HEK293 (cell line): ENCODE measurements around the gene FAM83C.

Experiments used
- ATF2 ChIP-seq: fragments of 450-650 bp; formaldehyde crosslinking; IDR thresholded peaks from 2 replicates; pipeline ENCODE4 v1.5.1; 2016; ENCODE audit warnings: missing biosample characterization, missing genetic modification characterization, low read depth
- KLF10 ChIP-seq: fragments of 450-650 bp; IDR thresholded peaks from 2 replicates; pipeline ENCODE4 v1.5.1; 2018; ENCODE audit warnings: missing biosample characterization, mild to moderate bottlenecking, missing genetic modification characterization
- PATZ1 ChIP-seq: fragments of 450-650 bp; formaldehyde crosslinking; IDR thresholded peaks from 2 replicates; pipeline ENCODE4 v1.5.1; 2016; ENCODE audit warnings: missing biosample characterization, missing genetic modification characterization
- REPIN1 ChIP-seq: fragments of 450-650 bp; formaldehyde crosslinking; IDR thresholded peaks from 2 replicates; pipeline ENCODE4 v1.5.1; 2017; ENCODE audit warnings: missing biosample characterization, missing genetic modification characterization, low read depth
- ZEB2 ChIP-seq: fragments of 450-650 bp; formaldehyde crosslinking; IDR thresholded peaks from 2 replicates; pipeline ENCODE4 v1.5.1; 2016; ENCODE audit warnings: missing biosample characterization, missing genetic modification characterization
- ZNF10 ChIP-seq: fragments of 450-650 bp; formaldehyde crosslinking; IDR thresholded peaks from 2 replicates; pipeline ENCODE4 v1.5.1; 2017; ENCODE audit warnings: missing biosample characterization, missing genetic modification characterization
- ZNF148 ChIP-seq: fragments of 450-650 bp; formaldehyde crosslinking; IDR thresholded peaks from 2 replicates; pipeline ENCODE4 v1.5.0; 2017; ENCODE audit warnings: missing biosample characterization, missing genetic modification characterization, borderline replicate concordance
- ZNF157 ChIP-seq: fragments of 450-650 bp; formaldehyde crosslinking; IDR thresholded peaks from 2 replicates; pipeline ENCODE4 v1.5.1; 2016; ENCODE audit warnings: missing biosample characterization, missing genetic modification characterization
- ZNF175 ChIP-seq: fragments of 450-650 bp; formaldehyde crosslinking; IDR thresholded peaks from 2 replicates; pipeline ENCODE4 v1.5.1; 2016; ENCODE audit warnings: missing biosample characterization, missing genetic modification characterization
- ZNF24 ChIP-seq: fragments of 450-650 bp; formaldehyde crosslinking; IDR thresholded peaks from 2 replicates; pipeline ENCODE4 v1.5.1; 2016; ENCODE audit warnings: missing biosample characterization, missing genetic modification characterization
- ZNF404 ChIP-seq: fragments of 450-650 bp; formaldehyde crosslinking; IDR thresholded peaks from 2 replicates; pipeline ENCODE4 v1.5.1; 2017; ENCODE audit warnings: missing biosample characterization, missing genetic modification characterization
- ZNF416 ChIP-seq: fragments of 450-650 bp; formaldehyde crosslinking; IDR thresholded peaks from 2 replicates; pipeline ENCODE4 v1.5.1; 2016; ENCODE audit warnings: missing biosample characterization, missing genetic modification characterization
- ZNF548 ChIP-seq: fragments of 450-650 bp; formaldehyde crosslinking; IDR thresholded peaks from 2 replicates; pipeline ENCODE4 v1.5.1; 2016; ENCODE audit warnings: missing biosample characterization, missing genetic modification characterization
- ZNF561 ChIP-seq: fragments of 450-650 bp; IDR thresholded peaks from 2 replicates; pipeline ENCODE4 v1.5.1; 2018; ENCODE audit warnings: missing biosample characterization, missing genetic modification characterization, borderline replicate concordance
- ZNF571 ChIP-seq: fragments of 450-650 bp; formaldehyde crosslinking; IDR thresholded peaks from 2 replicates; pipeline ENCODE4 v1.5.0; 2017; ENCODE audit warnings: missing biosample characterization, missing genetic modification characterization
- ZNF624 ChIP-seq: fragments of 450-650 bp; formaldehyde crosslinking; IDR thresholded peaks from 2 replicates; pipeline ENCODE4 v1.5.1; 2017; ENCODE audit warnings: missing biosample characterization, missing genetic modification characterization
- ZNF701 ChIP-seq: fragments of 450-650 bp; formaldehyde crosslinking; IDR thresholded peaks from 2 replicates; pipeline ENCODE4 v1.5.1; 2016; ENCODE audit warnings: missing biosample characterization, missing genetic modification characterization
- ZNF707 ChIP-seq: fragments of 450-650 bp; formaldehyde crosslinking; IDR thresholded peaks from 2 replicates; pipeline ENCODE4 v1.5.1; 2016; ENCODE audit warnings: missing biosample characterization, missing genetic modification characterization
- ZNF747 ChIP-seq: fragments of 450-650 bp; formaldehyde crosslinking; IDR thresholded peaks from 2 replicates; pipeline ENCODE4 v1.5.1; 2016; ENCODE audit warnings: missing biosample characterization, missing genetic modification characterization
- ZSCAN16 ChIP-seq: fragments of 450-650 bp; formaldehyde crosslinking; IDR thresholded peaks from 2 replicates; pipeline ENCODE4 v1.5.1; 2016; ENCODE audit warnings: missing biosample characterization, missing genetic modification characterization
- ZSCAN23 ChIP-seq: fragments of 450-650 bp; formaldehyde crosslinking; IDR thresholded peaks from 2 replicates; pipeline ENCODE4 v1.5.1; 2016; ENCODE audit warnings: missing biosample characterization, missing genetic modification characterization
- ZSCAN5A ChIP-seq: fragments of 450-650 bp; formaldehyde crosslinking; IDR thresholded peaks from 2 replicates; pipeline ENCODE4 v1.5.1; 2016; ENCODE audit warnings: missing biosample characterization, missing genetic modification characterization
- TF ChIP-seq, protein P1 (sequence below): fragments of 450-650 bp; formaldehyde crosslinking; IDR thresholded peaks from 2 replicates; pipeline ENCODE4 v1.5.1; 2017; ENCODE audit warnings: missing biosample characterization, missing genetic modification characterization
- TF ChIP-seq, protein P2 (sequence below): fragments of 450-650 bp; formaldehyde crosslinking; IDR thresholded peaks from 2 replicates; pipeline ENCODE4 v1.5.1; 2016; ENCODE audit warnings: missing biosample characterization, missing genetic modification characterization
- TF ChIP-seq, protein P3 (sequence below): fragments of 450-650 bp; formaldehyde crosslinking; IDR thresholded peaks from 2 replicates; pipeline ENCODE4 v1.5.1; 2016; ENCODE audit warnings: missing biosample characterization, missing genetic modification characterization
- TF ChIP-seq, protein P4 (sequence below): fragments of 450-650 bp; formaldehyde crosslinking; IDR thresholded peaks from 2 replicates; pipeline ENCODE4 v1.5.1; 2017; ENCODE audit warnings: missing biosample characterization, missing genetic modification characterization

Gene FAM83C

DNA sequence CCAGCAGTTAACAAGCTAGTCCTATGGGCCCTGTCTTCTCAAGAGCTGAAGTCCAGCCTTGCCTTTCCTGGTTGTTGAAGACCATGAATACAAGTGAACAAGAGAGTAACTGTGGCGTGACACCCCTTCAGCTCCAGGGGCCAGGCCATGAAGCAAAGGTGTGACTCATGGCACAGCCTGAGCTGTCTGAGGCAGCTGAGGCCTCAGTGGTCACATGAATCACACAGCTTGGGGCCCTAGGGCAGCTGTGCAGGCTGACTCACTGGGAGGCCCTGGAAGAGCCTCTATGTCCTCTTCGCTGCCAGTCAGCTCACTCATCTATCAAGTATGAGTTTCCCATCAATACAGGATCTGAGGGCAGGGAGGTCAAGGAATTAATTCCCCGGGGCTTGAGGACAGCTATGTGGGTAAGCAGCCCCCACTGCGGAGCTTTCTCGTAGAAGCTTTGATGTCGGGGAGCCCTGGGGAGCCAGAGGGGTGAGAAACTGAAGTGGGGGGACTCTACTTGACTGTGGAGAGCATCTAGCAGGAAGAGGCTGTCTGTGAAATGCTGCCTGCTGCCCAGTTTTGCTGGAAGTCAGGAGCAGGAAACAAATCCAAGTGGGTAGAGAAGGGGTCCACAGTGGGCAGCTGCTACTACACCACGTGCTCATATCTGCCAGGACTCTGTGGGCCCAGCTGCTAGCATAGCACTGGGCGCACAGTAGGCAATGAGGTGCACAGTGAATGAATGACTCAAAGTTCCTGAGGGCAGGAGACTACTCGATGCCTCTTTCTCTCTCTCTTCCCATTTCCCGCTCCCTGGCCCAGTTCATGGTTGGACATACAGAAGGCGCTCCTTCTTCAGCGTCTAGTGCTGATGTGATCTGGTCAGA, 13.7 kb upstream of the FAM83C start (continued):
- no peak for TF ChIP-seq ZNF404 (tag by site-specific recombination)
- TF ChIP-seq ZSCAN23 (tag by site-specific recombination) = 0 out of 2 replicates have a peak, but pooled peaks have one; percentile 10
- no peak for TF ChIP-seq REPIN1 (tag by site-specific recombination)
- TF ChIP-seq ZNF157 = no peak
- TF ChIP-seq ZNF148 = no peak
- TF ChIP-seq, protein P1, sequence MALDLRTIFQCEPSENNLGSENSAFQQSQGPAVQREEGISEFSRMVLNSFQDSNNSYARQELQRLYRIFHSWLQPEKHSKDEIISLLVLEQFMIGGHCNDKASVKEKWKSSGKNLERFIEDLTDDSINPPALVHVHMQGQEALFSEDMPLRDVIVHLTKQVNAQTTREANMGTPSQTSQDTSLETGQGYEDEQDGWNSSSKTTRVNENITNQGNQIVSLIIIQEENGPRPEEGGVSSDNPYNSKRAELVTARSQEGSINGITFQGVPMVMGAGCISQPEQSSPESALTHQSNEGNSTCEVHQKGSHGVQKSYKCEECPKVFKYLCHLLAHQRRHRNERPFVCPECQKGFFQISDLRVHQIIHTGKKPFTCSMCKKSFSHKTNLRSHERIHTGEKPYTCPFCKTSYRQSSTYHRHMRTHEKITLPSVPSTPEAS = no peak
- TF ChIP-seq, protein P2, sequence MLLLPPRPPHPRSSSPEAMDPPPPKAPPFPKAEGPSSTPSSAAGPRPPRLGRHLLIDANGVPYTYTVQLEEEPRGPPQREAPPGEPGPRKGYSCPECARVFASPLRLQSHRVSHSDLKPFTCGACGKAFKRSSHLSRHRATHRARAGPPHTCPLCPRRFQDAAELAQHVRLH (tag by site-specific recombination) = no peak
- TF ChIP-seq ZNF747 (tag by site-specific recombination) = no peak
- no peak for TF ChIP-seq ZNF571 (tag by site-specific recombination)
- TF ChIP-seq ZNF10 = no peak
- TF ChIP-seq ZEB2 (tag by site-specific recombination) = peak; percentile 81
- TF ChIP-seq ZNF561 = no peak
- TF ChIP-seq, protein P3, sequence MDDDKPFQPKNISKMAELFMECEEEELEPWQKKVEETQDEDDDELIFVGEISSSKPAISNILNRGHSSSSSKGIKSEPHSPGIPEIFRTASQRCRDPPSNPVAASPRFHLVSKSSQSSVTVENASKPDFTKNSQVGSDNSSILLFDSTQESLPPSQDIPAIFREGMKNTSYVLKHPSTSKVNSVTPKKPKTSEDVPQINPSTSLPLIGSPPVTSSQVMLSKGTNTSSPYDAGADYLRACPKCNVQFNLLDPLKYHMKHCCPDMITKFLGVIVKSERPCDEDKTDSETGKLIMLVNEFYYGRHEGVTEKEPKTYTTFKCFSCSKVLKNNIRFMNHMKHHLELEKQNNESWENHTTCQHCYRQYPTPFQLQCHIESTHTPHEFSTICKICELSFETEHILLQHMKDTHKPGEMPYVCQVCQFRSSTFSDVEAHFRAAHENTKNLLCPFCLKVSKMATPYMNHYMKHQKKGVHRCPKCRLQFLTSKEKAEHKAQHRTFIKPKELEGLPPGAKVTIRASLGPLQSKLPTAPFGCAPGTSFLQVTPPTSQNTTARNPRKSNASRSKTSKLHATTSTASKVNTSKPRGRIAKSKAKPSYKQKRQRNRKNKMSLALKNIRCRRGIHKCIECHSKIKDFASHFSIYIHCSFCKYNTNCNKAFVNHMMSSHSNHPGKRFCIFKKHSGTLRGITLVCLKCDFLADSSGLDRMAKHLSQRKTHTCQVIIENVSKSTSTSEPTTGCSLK (tag by site-specific recombination) = no peak
- no peak for TF ChIP-seq ZNF416 (tag by site-specific recombination)
- TF ChIP-seq PATZ1 (tag by site-specific recombination) = peak; percentile 34; the same call in 1 of the 2 replicates
- TF ChIP-seq ZNF548 = no peak
- no peak for TF ChIP-seq ZNF175 (tag by site-specific recombination)
- no peak for TF ChIP-seq ZNF624 (tag by site-specific recombination)
- no peak for TF ChIP-seq ZSCAN16 (tag by site-specific recombination)
- TF ChIP-seq ATF2 (tag by site-specific recombination) = no peak
- TF ChIP-seq ZSCAN5A (tag by site-specific recombination) = no peak
- TF ChIP-seq, protein P4, sequence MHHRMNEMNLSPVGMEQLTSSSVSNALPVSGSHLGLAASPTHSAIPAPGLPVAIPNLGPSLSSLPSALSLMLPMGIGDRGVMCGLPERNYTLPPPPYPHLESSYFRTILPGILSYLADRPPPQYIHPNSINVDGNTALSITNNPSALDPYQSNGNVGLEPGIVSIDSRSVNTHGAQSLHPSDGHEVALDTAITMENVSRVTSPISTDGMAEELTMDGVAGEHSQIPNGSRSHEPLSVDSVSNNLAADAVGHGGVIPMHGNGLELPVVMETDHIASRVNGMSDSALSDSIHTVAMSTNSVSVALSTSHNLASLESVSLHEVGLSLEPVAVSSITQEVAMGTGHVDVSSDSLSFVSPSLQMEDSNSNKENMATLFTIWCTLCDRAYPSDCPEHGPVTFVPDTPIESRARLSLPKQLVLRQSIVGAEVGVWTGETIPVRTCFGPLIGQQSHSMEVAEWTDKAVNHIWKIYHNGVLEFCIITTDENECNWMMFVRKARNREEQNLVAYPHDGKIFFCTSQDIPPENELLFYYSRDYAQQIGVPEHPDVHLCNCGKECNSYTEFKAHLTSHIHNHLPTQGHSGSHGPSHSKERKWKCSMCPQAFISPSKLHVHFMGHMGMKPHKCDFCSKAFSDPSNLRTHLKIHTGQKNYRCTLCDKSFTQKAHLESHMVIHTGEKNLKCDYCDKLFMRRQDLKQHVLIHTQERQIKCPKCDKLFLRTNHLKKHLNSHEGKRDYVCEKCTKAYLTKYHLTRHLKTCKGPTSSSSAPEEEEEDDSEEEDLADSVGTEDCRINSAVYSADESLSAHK (tag by site-specific recombination) = no peak
- TF ChIP-seq ZNF701 (tag by site-specific recombination) = no peak
- TF ChIP-seq KLF10 (tag by site-specific recombination) = 0 out of 2 replicates have a peak, but pooled peaks have one; percentile 27
- TF ChIP-seq ZNF707 = no peak
- peak; percentile 73 for TF ChIP-seq ZNF24
